Dermis blood vessel endothelial cell (primary cell): ENCODE results near the gene CNGB1. TPM values are rescaled to one million over a fixed set of nuclear protein-coding genes. Genes with fewer than 3 reads are reported as not detected.
A peak's percentile ranks its signal among the peaks of the same experiment; 100 is the strongest.

Experiments used
- DNase-seq: peaks from one replicate; pipeline ENCODE4 v3.0.0; 2010
- total RNA-seq: library from RNA; depleted of rRNA; stranded (reverse); fragments of >200 nt; gene quantifications from 2 replicates; pipeline ENCODE4 v1.2.3, GENCODE V29; 2014

CNGB1 gene
- total RNA-seq: not detected in 2 replicates

- no peak for DNase-seq
Observed at GRCh38 chr16:57970970-57971369, at the start of gene CNGB1. TSS of gene CNGB1 (minus strand) at chr16:57971128. CDS start at chr16:57967286, 3,842 bp downstream.

DNA sequence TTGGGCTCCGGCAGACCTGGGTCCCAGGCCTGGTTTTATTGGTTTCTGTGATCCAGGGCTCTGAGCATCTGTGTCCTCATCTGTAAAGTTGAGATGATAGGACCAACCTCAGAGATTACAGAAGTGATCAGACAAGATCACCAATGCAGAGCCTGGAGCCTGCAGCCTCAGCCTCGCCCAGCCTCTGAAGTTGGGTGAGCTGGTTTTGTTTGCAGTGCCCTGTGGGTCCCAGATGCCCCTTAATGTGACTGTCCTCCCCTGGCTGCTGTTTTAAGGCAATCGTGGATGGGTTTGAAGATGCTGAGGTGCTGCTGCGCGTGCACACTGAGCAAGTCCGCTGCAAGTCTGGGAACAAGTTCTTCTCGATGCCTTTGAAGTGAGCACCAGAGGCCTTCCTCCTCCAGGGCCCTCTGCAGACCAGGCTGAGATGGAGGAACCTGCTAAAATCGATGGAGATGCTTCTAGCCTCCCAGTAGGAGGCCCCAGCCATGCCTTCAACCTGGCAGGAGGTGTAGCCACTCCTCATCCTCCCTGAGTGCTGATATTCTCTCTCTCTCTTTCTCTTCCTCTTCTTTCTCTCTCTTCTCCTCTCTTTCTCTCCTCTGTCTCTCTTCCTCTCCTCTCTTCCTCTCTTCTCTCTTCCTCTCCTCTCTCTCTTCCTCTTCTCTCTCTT lies 49.1 kb upstream of the CNGB1 start:
- no peak for DNase-seq

- DNase-seq: no peak
Observed at GRCh38 chr16:58018803-58019202, 47.9 kb upstream of the CNGB1 start.

- DNase-seq: no peak
Observed at GRCh38 chr16:58016840-58017446, 46.0 kb upstream of the CNGB1 start.

- no peak for DNase-seq
Observed at GRCh38 chr16:58013201-58013956, 42.5 kb upstream of the CNGB1 start.

DNA sequence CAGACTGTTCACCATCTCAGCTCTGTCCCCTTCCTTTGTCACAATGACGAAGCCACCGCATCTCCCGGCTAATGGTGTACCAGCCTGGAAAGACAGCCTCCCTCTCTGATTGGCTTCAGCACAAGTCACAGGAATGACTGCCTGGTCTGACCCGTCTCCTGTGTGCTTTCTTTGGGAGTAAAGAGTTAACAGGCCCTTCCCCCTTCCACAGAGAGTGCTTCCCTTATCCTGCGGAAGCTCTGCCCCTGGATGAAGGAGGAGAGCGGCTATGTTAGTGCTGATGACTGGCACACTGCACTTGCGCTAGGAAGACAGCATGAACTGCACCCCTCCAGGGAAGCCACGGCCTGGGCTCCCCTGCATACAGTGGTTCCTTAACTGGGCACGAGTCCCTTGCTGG lies 41.6 kb upstream of the CNGB1 start:
- peak; percentile 23 for DNase-seq

GRCh38 chr16:58011652-58012051 lies 40.7 kb upstream of the CNGB1 start:
- DNase-seq: no peak

DNA sequence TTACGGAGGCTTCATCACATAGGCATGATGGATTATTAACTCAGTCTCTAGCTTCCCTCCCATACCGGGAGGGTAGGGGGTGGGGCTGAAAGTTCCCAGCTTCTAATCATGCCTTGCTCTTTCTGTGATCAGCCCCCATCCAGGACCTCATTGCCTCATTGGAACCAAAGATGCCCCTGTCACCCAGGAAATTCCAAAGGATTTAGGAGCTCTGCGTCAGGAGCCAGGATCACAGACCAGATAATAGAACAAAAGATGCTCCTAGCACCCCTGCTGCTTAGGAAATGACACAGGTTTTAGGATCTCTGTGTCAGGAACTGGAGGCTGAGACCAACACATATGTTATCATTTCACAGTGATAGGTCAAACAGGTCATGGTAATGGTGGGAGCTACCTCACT lies 40.0 kb upstream of the CNGB1 start:
- no peak for DNase-seq

DNA sequence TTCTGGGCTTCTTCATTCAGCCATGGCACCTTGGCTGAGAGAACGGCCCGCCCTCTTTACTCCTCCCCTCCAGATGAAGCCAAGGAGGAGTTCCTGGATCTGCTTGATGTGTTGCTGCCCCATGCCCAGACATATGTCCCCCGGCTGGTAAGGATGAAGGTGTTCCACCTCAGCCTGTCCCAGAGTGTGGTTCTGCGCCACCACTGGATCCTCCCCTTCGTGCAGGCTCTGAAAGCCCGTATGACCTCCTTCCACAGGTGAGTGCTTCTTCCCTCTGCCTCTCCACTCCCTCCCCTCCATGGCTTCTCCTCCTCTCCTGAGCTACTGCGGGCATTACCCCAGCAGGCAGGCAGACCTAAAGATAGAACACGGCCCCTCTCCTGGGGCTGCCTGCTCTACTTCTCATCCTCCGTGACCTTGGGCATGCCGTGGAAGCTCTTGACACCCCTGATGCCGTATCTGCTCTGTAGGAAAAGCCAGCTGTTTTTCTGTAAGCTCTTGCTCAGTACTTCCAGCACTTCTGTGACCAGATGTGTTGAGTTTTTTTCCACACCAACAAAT lies 39.0 kb upstream of the CNGB1 start:
- no peak for DNase-seq

- DNase-seq: peak; percentile 68
Observed at GRCh38 chr16:58004736-58005135, 33.8 kb upstream of the CNGB1 start.

DNA sequence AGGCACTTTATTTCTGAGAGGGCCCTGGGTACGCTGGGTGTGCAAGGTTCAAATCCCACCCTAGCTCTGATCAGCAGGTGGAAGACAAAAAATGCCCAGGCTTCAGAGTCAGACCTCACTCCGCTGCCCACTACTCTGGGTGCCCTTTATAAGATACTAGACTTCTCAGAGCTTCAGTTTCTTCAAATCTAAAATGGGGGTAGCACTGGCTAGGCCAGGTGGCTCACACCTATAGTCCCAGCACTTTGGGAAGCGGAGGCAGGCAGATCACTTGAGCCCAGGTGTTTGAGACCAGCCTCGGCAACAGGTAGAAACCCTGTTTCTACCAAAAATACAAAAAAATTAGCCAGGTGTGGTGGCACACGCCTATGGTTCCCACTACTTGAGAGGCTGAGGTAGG lies 32.0 kb upstream of the CNGB1 start:
- DNase-seq: no peak

DNA sequence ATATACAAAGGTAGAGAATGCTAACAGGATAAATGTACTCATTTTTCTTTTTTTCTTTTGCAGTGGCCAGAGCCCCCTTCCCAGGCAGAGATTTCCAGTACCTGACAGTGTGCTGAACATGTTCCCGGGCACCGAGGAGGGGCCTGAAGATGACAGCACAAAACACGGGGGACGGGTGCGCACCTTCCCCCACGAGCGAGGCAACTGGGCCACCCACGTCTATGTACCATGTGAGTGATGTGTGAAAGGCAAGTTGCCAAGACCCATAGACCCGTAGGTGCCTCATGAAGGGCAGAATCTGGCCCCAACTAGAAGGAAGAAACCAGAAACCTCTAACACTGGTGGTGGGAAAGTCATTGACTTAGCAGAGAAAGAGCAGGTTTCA lies 31.5 kb upstream of the CNGB1 start:
- DNase-seq: no peak

GRCh38 chr16:58001781-58002415 lies 31.0 kb upstream of the CNGB1 start:
- no peak for DNase-seq

- DNase-seq: peak; percentile 83
Observed at GRCh38 chr16:58000706-58001676, 30.1 kb upstream of the CNGB1 start, which contains the start of gene USB1. TSS of gene USB1 (plus strand) at chr16:58001407. CDS start at chr16:58001484, 77 bp downstream.

DNA sequence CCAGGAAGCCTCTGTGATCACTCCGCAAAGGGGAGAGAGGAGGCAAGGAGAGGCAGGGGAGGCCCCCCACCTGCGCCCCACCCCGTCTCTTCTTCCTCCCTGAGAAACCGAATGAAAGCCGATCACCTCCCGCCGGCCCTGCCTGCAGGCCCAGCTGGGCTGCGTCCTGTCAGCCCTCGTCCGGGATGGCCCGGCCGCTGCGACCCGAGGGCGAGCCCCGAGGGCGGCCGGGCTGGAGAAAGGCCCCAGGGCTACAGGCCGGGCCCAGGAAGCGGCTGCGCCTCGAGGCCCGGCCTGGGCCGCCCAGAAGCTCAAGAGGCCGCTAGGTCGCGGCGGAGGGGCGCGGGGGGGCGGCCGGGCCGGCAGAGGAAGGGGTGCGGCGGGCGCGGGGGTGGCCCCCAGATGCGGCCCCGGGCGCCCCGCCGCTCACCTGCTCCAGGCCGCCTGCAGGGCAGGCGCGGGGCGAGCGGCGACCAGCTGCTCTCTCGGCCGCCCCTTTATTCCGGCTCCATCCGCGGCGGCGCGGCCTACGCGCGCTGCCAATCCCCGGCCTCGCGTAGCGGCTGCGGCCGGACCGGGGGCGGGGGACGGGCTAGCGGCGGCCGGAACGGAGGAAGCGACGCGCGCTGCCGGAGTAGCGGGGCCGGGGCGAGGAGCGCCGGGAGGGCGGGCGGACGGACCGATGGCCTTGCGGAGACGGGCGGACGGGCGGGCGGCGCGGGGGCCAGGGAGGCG lies 29.2 kb upstream of the CNGB1 start, which contains the start of gene ZNF319:
TSS of gene ZNF319 (minus strand) at position 702 of the 735 bp plus-strand sequence. CDS start 2,407 bp downstream, outside the sequence.
- DNase-seq: no peak

DNA sequence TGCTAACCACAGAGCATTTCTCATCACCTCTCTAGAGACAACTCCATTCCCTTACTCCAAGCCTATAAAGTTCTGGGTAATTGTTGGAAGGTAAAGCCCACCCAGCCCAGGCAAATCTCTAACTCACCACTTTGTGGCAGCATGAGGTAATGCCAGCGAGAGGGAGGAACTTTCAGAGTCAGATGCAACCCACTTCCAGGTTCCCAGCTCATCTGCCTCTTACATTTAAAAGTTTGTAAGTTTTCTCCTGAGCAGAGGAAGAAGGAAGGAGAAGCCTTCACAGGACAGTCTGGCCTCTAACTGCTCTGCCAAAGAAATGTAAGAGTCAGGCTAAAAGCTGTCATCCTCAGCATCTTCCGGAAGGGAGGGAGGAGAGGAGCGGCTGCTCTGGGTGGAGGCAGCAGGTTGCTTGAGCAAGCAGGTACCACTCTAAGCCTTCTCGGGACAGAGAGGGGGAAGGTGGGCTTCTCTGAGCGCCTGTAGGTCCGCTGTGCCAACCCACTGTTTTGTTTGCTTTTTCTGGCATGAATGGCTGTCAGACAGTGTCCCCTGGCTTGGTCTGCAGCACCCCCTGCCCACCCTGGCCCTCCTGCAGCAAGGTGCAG lies 28.5 kb upstream of the CNGB1 start:
- peak; percentile 49 for DNase-seq

DNA sequence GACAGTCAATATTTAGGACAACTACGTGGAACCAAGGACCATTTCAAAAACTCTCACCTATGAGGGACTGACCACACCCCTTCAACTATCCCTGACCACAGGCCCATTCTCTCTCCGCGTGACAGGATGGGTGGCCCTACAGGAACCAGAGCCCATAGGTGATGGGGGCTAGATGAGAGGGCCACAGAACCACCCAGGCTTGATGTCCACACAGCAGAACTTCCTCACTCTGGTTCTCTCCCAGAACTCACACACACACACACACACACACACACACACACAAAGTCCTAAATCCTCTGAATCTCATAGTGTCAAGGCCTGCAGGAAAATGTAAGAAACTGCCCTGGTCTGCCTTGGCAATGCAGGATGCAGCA lies 28.1 kb upstream of the CNGB1 start:
- no peak for DNase-seq

GRCh38 chr16:57998486-57998885 lies 27.6 kb upstream of the CNGB1 start:
- no peak for DNase-seq

DNA sequence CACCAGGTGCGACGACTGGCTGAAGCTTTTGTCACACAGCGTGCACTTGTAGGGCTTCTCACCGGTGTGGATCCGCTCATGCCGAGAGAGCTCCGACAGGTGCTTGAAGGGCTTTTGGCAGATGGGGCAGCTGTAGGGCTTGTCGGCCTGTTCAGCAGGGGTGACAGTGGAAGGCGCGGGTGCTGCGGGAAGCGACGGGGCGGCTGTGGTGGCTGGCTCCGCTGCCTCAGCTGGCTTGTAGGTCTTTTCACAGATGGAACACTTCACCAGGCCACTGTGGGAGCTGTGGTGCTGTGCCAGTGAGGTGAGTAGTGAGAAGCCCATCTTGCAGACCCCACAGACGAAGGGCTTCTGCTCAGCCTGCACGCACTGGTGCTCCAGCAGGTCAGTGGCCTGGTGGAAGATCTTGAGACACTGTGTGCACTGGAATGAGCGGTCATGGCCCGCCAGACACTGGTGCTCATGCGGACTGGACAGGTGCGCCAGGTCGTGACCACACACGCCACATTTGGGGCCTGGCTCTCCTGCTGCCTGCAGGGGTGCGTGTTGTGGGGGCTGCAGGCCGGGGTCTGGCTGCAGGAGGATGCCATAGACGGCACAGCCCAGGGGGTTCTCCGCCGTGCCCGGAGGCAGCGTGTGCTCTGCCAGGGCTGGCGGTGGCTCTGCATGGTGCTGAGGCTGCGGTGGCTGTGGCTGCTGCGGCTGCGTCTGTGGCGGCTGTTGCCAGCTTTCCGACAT lies 26.8 kb upstream of the CNGB1 start:
- DNase-seq: no peak

DNA sequence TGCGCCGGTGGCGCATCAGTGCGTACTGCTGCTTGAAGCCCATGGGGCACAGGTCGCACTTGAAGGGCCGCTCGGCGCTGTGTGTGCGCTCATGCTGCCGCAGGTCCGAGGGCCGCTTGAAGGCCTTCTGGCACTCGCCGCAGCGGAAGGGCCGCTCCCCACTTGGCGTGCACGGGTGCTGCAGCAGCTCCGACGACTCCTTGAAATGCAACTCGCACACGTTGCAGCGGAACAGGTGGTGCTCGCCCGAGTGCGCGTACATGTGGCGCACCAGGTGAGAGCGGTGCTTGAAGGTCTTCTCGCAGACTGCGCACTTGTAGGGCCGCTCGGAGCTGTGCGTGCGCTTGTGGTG lies 26.2 kb upstream of the CNGB1 start:
- DNase-seq: no peak
